Dendritic cell treated with granulocyte-macrophage colony-stimulating factor and Interleukin-4, amounts not matched to agents 40 ng/mL and 50 ng/mL, for 4 days (primary cell): ENCODE measurements around the gene FPR2.
"Not testable (repeated sequence)": the region's sequence is repeated elsewhere in the genome, so short reads cannot be mapped to it uniquely, and the experiment has no call there.

ENCODE experiments used
- H3K27ac Mint-ChIP-seq: one replicate; pipeline ENCODE4 v1.8.0; 2022; ENCODE audit warnings: mild to moderate bottlenecking, mixed read lengths
- H3K27me3 Mint-ChIP-seq: one replicate; pipeline ENCODE4 v1.8.0; 2022; ENCODE audit warnings: mild to moderate bottlenecking, mixed read lengths
- H3K36me3 Mint-ChIP-seq: one replicate; pipeline ENCODE4 v1.8.0; 2022; ENCODE audit warnings: low read depth, mixed read lengths
- H3K4me1 Mint-ChIP-seq: one replicate; pipeline ENCODE4 v1.8.0; 2022; ENCODE audit warnings: low read depth, mixed read lengths
- H3K4me3 Mint-ChIP-seq: one replicate; pipeline ENCODE4 v1.8.0; 2022; ENCODE audit warnings: mild to moderate bottlenecking, moderate library complexity, mixed read lengths
- H3K9me3 Mint-ChIP-seq: one replicate; pipeline ENCODE4 v1.8.0; 2022; ENCODE audit warnings: mixed read lengths
- intact Hi-C: fragments of 100-400 bp; cut with micrococcal nuclease; formaldehyde crosslinking; loops from one replicate; pipeline ENCODE4 v1.15.0; 2022

The FPR2 gene

GRCh38 chr19:51797480-51797879 lies 36.5 kb downstream of the FPR2 start:
- Mint-ChIP-seq H3K9me3 (no peaks in the 10 kb centered on the region), H3K4me1 (peaks cover 62% of the 10 kb centered on the region), H3K4me3 (peak overlapping the region; percentile 96), H3K27ac (peak overlapping the region; percentile 95), H3K27me3 (no peaks in the 10 kb centered on the region), H3K36me3 (peaks cover 76% of the 10 kb centered on the region)
- intact Hi-C loops = loop anchor here (5.0 kb wide), 1 partner anchor 35 kb away; no protein-coding TSS in a partner anchor

DNA sequence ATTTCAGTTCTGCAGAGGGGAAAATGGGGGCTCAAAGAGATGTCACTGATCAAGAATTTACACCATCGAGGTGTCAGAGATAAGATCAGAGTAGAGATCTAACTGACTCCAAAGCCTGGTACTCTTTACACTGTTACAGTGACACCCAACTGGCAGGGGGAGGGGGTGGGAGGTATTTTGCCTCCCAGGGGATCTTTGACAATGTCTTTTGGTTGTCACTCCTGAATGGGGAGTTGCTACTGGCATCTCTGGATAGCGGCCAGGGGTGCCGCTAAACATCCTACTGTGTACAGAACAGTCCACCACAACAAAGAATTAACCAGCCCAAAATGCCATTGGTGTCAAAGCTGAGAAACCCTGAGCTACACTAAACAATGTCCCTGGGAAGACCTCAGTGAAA lies 37.1 kb downstream of the FPR2 start:
- Mint-ChIP-seq H3K27ac (peak overlapping the region; percentile 95), H3K9me3 (no peaks in the 10 kb centered on the region), H3K4me1 (peaks cover 65% of the 10 kb centered on the region), H3K4me3 (peak overlapping the region; percentile 96), H3K27me3 (no peaks in the 10 kb centered on the region), H3K36me3 (peaks cover 80% of the 10 kb centered on the region)
- intact Hi-C loops = loop anchor here (5.0 kb wide), 1 partner anchor 34 kb away; no protein-coding TSS in a partner anchor

GRCh38 chr19:51799034-51799773 lies 38.2 kb downstream of the FPR2 start:
- Mint-ChIP-seq H3K9me3 (no peaks in the 10 kb centered on the region), H3K4me1 (peaks cover 67% of the 10 kb centered on the region), H3K4me3 (peak overlapping the region; percentile 96), H3K36me3 (peaks cover 91% of the 10 kb centered on the region), H3K27me3 (no peaks in the 10 kb centered on the region), H3K27ac (peak overlapping the region; percentile 95)
- intact Hi-C loops = loop anchor here (5.0 kb wide), 1 partner anchor 33 kb away; no protein-coding TSS in a partner anchor

DNA sequence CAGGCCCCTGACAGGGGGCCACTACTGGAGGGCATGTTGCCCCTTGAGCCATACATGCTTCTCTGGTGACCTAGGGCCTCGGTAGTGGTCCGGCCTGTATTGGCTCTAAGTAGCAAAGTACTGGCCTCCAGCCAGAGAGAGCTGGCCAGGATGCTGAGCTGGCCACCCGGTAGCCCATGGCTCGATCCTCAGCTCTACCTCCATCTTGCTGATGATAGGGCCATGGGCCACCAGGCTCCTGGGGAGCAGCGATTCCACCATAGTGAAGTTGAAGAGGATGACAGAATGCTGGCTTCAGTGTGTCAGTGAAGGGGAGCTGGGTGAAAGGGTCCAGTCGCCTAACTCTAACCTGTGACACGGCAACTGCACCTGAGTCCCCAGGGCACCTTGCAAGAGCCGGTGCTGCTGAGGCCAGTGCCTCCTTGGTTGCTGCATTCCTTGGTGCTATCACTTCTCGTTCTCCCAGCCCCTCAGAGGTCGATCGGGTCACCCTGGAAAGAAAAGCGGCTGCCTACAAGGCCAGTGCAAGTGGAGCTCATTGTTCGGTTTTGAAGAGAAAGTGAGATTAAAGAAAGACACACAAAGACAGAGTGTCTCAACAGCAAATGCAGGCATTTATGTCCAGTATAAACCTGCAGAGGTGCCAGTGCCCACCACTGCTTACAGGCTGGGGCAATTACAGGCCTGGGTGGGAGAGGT lies 38.9 kb downstream of the FPR2 start:
- H3K4me1 Mint-ChIP-seq = peaks cover 67% of the 10 kb centered on the region
- no peaks in the 10 kb centered on the region for H3K27me3 Mint-ChIP-seq
- intact Hi-C loops = loop anchor here (5.0 kb wide), 1 partner anchor 32 kb away; no protein-coding TSS in a partner anchor
- peak overlapping the region; percentile 95 for H3K27ac Mint-ChIP-seq
- H3K4me3 Mint-ChIP-seq = peak overlapping the region; percentile 96
- no peaks in the 10 kb centered on the region for H3K9me3 Mint-ChIP-seq
- peaks cover 98% of the 10 kb centered on the region for H3K36me3 Mint-ChIP-seq

GRCh38 chr19:51800473-51801244 lies 39.7 kb downstream of the FPR2 start:
- Mint-ChIP-seq H3K9me3 (no peaks in the 10 kb centered on the region), H3K27me3 (no peaks in the 10 kb centered on the region)
- intact Hi-C loops = no loop called here

GRCh38 chr19:51802775-51803174 lies 41.8 kb downstream of the FPR2 start:
- H3K4me1 Mint-ChIP-seq = peaks cover 85% of the 10 kb centered on the region
- no peaks in the 10 kb centered on the region for H3K27me3 Mint-ChIP-seq
- H3K27ac Mint-ChIP-seq = peak overlapping the region; percentile 87
- H3K4me3 Mint-ChIP-seq = no peak overlapping the region
- no peaks in the 10 kb centered on the region for H3K9me3 Mint-ChIP-seq
- intact Hi-C loops = no loop called here
- peaks cover 96% of the 10 kb centered on the region for H3K36me3 Mint-ChIP-seq

More at GRCh38 chr19:51800473-51801244, 39.7 kb downstream of the FPR2 start:
- Mint-ChIP-seq H3K4me1 (peaks cover 73% of the 10 kb centered on the region), H3K4me3 (peak overlapping the region; percentile 96), H3K27ac (peak overlapping the region; percentile 95), H3K36me3 (peaks cover 95% of the 10 kb centered on the region)

- Mint-ChIP-seq H3K4me3 (peak overlapping the region; percentile 53), H3K9me3 (no peaks in the 10 kb centered on the region), H3K36me3 (peaks cover 95% of the 10 kb centered on the region), H3K4me1 (peaks cover 85% of the 10 kb centered on the region), H3K27me3 (no peaks in the 10 kb centered on the region), H3K27ac (peak overlapping the region; percentile 87)
- intact Hi-C loops = no loop called here
These were observed 42.5 kb downstream of the FPR2 start for GRCh38 chr19:51803519-51803918.

- no peaks in the 10 kb centered on the region for H3K9me3 Mint-ChIP-seq
These were observed 43.0 kb downstream of the FPR2 start for GRCh38 chr19:51803967-51804366.

GRCh38 chr19:51804789-51805188 lies 43.8 kb downstream of the FPR2 start:
- intact Hi-C loops, H3K27me3 Mint-ChIP-seq, H3K9me3 Mint-ChIP-seq: not testable (repeated sequence)
- Mint-ChIP-seq H3K27ac (peak overlapping the region; percentile 87), H3K36me3 (peaks cover 95% of the 10 kb centered on the region), H3K4me1 (peaks cover 85% of the 10 kb centered on the region), H3K4me3 (peak overlapping the region; percentile 68)

More at GRCh38 chr19:51803967-51804366, 43.0 kb downstream of the FPR2 start:
- intact Hi-C loops = no loop called here
- Mint-ChIP-seq H3K4me1 (peaks cover 88% of the 10 kb centered on the region), H3K36me3 (peaks cover 95% of the 10 kb centered on the region), H3K27ac (peak overlapping the region; percentile 87), H3K4me3 (peak overlapping the region; percentile 53), H3K27me3 (no peaks in the 10 kb centered on the region)

DNA sequence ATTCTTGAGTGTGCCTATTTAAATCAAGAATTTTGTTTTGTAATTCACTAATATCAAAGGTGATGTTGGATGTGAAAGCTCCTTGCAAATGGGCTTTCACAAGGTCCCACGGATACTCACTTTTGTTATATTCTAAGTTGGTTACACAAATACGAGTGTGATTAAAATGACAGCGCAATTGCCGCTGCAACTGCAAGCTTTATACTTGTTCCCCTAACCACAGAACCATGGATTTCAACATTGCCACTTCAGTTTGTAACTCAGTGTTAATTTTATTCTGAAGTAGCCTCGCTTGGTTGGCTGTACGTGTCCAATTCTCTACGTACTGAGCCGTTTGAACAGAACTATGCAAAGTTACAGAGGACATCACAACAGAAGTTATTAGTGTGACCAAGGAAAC lies 44.4 kb downstream of the FPR2 start:
- Mint-ChIP-seq H3K36me3 (peaks cover 95% of the 10 kb centered on the region), H3K4me1 (peaks cover 85% of the 10 kb centered on the region), H3K27ac (peak overlapping the region; percentile 87)
- H3K9me3 Mint-ChIP-seq, H3K4me3 Mint-ChIP-seq, H3K27me3 Mint-ChIP-seq, intact Hi-C loops: not testable (repeated sequence)

- H3K36me3 Mint-ChIP-seq = peaks cover 95% of the 10 kb centered on the region
- intact Hi-C loops, H3K9me3 Mint-ChIP-seq, H3K27me3 Mint-ChIP-seq: not testable (repeated sequence)
- H3K4me3 Mint-ChIP-seq = peak overlapping the region; percentile 39
- H3K27ac Mint-ChIP-seq = peak overlapping the region; percentile 87
- peaks cover 90% of the 10 kb centered on the region for H3K4me1 Mint-ChIP-seq
These were observed 45.6 kb downstream of the FPR2 start for GRCh38 chr19:51806571-51806970.

DNA sequence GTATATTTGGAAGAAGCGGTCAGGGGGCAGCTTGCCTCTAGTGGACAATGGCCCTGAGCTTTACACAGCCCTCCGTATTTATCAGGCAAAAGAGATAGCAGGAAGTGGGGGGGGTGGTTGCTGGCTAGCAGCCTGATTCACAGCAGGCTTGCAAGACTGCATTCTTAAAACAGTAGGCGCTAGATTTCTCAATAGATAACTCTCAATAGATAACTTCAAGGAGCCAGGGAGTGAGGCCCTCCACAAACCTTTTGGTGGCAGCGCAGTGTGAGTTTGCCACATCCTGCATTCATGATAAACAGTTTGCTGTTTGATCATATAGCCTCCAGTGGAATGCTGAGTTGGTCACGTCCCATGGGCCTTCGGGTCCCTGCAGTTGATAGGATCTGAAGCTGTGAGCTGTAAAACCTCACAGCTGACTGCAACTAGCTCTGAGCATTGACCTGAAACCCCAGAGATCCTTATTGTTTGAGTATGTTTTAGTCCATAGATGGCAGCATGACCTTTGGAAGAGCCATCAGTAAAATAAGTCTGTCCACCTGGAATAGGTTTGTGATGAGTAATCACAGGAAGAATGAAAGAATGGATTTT lies 46.2 kb downstream of the FPR2 start:
- H3K9me3 Mint-ChIP-seq = no peaks in the 10 kb centered on the region
- peak overlapping the region; percentile 39 for H3K4me3 Mint-ChIP-seq
- H3K4me1 Mint-ChIP-seq = peaks cover 88% of the 10 kb centered on the region
- no peaks in the 10 kb centered on the region for H3K27me3 Mint-ChIP-seq
- intact Hi-C loops = no loop called here
- peak overlapping the region; percentile 87 for H3K27ac Mint-ChIP-seq
- peaks cover 92% of the 10 kb centered on the region for H3K36me3 Mint-ChIP-seq

DNA sequence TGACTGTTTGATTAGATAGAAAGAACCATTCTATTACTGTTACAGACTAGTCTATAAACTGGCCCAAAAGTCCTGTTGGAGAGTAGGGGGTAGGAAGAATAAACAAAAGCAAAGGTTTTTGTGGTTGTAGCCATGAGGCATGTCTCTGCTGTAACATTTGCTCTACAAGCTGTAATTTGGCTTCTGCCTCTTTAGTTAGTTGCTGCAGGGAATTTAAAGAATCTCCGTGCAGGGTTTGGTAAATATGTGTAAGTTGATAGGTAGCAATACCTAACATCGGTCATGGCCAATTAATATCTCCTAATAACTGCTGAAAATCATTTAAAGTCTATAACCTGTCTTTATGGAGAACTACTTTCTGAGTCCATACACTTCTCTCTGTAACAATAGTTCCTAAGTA lies 46.9 kb downstream of the FPR2 start:
- intact Hi-C loops = no loop called here

More for the DNA sequence above, 46.9 kb downstream of the FPR2 start:
- Mint-ChIP-seq H3K4me1 (peaks cover 90% of the 10 kb centered on the region), H3K27ac (peak overlapping the region; percentile 87), H3K27me3 (no peaks in the 10 kb centered on the region), H3K9me3 (no peaks in the 10 kb centered on the region), H3K4me3 (peak overlapping the region; percentile 39), H3K36me3 (peaks cover 93% of the 10 kb centered on the region)
